ENCODE data around the gene PCDH15.

Gene PCDH15

GRCh38 chr10:53846809-53847208 is 954.2 kb downstream of the PCDH15 start:
- DNase-seq (ENCODE audit: low read depth in 2 of 2), result no peak

DNA sequence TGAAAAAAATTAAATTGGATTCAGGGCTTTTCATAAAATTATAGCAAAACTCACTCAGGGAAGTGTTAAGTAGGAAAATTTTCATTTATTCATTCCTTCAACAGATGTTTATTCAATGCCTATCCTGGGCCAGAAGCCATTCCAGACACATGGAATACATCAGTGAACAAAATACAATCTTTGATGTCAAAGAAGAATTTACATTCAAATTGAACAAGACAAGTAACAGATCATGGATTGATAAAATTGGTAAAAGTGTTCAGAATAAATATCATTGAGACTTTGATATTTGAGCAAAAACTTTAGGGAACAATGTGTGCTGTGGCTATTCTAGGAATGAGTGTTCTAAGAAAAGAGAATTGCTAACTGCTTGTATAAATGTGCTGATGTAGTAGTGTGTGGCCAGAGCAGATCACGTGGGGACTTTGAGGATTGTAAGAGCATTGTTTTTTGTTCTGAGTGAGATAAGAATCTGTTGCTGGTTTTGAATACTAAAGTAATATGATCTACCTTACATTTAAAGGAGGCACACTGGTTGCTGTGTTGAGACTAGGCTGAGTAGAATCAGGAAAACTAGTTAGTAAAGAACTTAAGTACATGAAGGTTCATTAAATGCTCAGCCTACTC is 957.2 kb downstream of the PCDH15 start:
- no peak for DNase-seq (ENCODE audit: low read depth in 2 of 2)

DNA sequence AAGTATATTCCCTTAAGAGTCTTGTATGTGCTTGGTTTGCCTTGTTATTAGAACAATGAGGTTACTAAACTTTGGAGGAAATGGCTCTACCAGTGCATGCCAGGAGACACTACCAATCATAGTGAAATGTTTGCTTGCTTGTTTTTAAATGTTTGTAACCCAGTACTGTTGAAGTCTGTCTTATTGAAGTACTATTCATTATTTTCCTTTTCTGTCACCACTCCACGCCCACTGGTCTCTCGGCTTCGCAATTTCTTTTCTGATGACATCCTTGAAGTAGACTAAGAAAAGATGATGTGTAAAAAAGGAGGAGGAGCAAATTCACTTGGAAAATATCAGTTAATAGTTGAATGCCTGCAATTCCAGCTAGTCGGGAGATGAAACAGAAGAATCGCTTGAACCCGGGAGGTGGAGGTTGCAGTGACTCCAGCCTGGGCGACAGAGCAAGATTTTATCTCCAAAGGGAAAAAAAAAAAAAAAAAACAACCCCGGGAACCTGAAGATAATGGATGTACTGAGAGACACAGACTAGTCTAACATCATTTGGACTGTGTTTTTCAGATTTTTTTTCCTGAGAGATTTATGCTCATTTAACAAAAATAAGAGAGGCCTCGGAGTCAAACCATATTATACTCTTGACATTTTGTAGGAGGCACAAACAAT is 959.4 kb downstream of the PCDH15 start:
- DNase-seq (ENCODE audit: low read depth in 2 of 2), result no peak

GRCh38 chr10:53840653-53841052 is 960.4 kb downstream of the PCDH15 start:
- no peak for DNase-seq (ENCODE audit: low read depth in 2 of 2)

DNA sequence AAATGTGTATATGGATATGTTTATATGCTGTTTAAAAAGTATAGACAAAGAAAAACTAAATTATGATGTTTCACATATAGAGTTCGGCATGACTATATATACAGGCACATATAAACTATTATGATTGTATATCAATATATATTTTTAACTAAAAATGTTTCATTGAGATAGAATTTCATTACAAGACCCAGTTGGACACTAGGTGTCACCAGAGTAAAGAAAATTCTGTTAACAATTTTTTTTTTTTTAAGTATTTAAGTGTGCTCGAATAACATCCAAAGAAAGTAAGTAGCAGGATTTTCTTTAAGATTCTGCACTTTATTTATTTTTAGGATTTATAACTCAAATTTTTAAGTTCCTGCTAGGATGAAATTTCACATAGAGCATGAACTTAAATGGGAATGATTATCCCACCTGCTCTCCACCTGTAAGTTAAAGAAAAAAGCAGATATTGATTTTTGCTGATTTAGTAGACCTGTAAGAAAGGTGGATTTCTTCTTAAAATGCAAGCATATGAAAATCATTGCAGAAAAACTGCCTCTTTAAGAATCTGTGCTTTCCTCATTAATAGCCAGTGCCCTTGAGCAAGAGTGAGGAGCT is 961.5 kb downstream of the PCDH15 start:
- no peak for DNase-seq (ENCODE audit: low read depth in 2 of 2)

DNA sequence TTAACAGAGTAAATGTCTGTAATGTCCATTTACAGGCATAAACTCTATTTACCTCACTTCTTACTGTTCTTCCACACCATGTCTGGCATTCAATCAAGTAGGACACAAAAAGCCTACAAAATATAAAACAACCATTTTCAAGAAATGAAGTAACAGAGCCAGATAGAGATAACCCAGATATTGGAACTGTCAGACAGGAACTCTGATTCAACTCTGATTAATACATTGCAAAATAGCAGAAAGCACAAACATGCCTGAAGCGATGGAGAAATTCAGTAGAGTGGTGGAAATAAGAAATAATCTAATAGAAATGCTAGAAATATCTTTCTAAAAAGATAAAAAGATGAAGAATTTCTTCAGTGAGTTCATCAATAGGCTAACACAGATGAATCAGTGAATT is 964.4 kb downstream of the PCDH15 start:
- no peak for DNase-seq (ENCODE audit: low read depth in 2 of 2)

- DNase-seq (ENCODE audit: low read depth in 2 of 2), result no peak
These were observed 967.1 kb downstream of the PCDH15 start for GRCh38 chr10:53833908-53834307.

GRCh38 chr10:53827261-53827660 is 973.8 kb downstream of the PCDH15 start:
- no peak for DNase-seq (ENCODE audit: low read depth in 2 of 2)

DNA sequence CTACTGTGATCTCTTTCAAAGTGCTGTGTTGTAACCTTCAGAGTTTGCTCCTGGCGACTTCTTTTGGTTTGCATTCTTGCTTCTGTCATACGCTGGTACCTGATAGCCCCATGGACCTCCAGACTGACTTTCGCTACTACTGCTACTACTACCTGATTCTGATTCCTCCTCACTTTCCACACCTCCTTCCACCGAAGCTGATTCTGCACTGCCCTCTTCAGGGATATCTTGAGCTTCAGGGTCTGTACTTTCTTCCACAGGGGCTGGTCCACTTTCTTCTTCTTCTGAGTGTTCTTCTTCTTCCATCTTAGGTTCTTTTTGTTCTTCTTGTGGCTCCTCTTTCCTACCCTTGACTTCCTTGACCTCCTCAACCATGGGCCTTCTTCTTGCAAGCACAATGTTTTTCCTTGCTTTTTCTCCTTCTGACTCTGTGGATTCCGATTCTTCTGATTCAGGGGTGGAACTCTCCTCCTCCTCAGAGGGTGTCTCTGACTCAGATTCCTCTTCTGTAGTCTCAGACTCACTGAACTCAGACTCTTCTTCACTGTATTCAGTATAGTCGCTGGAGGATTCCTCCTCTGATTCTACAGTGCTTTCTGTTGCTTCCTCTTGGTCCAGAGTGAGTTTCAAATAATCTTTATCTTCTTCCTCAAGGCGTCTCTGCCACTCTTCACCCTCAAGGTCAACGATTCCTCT is 992.2 kb downstream of the PCDH15 start:
- DNase-seq (ENCODE audit: low read depth in 2 of 2), result no peak

DNA sequence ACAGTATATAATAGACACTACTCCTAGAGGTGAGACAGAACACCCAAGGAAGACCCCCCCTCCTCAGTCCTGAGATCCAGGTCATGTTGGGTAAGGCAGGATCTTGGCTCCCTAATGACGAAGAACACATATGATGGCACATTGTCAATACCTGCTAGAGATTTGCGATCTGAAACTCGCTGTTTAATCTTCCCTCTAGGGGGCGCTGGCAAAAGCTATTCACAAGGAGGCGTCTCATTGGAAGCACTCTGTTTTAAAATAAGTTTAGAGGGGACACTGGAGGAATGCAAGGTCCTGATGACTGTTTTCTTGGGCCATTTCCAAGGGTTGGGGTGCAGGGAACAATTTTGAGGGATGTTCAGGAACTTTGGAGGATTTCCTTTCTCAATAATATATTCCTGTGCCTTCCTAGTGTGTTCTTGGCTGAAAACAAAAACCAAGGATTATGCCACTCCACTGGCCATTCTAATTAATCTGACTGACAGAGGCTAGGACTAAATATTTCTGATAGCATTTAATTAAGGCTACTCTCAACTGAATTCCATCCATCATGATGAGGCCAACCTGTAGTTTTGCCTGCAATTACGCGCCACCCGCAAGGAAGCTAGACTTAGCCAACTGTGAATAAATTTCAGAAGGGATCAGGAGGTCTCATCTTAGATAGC is 1014.7 kb downstream of the PCDH15 start:
- no peak for DNase-seq (ENCODE audit: low read depth in 2 of 2)

GRCh38 chr10:53771701-53772100 is 1029.3 kb downstream of the PCDH15 start:
- no peak for DNase-seq (ENCODE audit: low read depth in 2 of 2)

DNA sequence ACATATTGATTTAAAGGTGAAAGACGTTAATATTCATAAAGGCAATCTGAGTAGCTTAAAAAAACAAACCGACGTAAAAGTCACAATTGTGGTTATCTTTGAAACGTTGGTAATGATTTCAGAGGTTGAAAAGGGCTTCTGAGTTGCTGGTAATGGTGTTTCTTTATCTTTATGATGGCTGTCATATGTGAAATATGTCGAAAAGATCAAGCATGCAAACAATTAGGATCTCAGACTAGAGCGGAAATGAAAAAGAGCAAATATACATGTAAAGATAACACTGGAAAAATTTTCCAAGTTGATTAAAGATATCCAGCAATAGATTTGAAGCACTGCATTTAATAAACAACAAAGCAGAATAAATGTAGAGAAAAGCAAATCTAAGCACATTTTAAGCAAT is 1030.1 kb downstream of the PCDH15 start:
- no peak for DNase-seq (ENCODE audit: low read depth in 2 of 2)

DNA sequence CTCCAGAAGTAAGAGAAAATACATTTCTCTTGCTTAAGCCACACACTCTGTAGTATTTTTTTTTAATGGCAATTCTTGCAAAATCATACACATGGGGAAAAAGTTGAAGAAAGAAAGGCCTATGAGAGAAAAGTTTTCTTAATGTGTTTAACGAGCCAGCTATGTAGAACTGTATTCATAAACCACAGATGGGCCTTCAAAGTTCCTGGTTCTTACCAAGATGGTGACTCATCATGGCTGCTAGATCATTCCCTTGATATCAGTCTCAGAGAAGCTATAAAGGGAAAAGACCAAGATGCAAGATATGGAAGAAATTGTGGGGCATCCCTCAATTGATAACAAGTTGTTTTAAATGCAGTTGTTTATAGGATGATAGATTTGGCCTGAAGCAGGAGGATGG is 1035.7 kb downstream of the PCDH15 start:
- DNase-seq (ENCODE audit: low read depth in 2 of 2), result no peak

DNA sequence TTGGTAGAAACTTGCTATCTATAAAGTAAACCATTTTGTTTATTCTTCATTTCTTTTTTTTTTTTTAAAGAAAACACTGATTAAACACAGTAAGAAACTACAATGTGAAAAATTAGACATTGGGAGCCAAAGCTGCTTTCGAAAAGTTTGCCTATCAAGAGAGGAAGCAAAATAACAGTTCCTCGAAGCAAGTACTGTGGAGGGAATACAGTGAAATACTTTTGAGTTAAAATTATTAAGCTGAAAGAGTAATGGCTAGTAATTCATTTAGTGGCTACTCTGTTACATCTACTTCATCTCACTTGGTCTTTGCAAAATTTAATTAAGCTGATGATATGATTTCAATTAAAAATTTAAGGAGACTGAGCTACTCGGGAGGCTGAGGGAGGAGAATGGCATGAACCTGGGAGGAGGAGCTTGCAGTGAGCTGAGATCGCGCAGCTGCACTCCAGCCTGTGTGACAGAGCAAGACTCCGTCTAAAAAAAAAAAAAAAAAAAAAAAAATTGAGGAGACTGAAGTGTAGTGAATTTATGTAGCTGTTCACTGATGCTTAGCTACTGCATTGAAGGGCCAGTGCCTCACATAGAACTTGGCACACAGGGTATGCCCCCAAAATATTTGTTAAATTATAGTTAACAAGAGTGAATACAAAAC is 1046.3 kb downstream of the PCDH15 start:
- no peak for DNase-seq (ENCODE audit: low read depth in 2 of 2)
